MG63 (cell line): ENCODE results near the gene P2RY8. TPM values are rescaled to one million over a fixed set of nuclear protein-coding genes. Genes with fewer than 3 reads are reported as not detected.
"Not testable (repeated sequence)": the region's sequence is repeated elsewhere in the genome, so short reads cannot be mapped to it uniquely, and the experiment has no call there.

Experiments used
- DNase-seq: peaks from one replicate; pipeline ENCODE4 v3.0.0-alpha.2; 2020
- H3K27me3 ChIP-seq: fragments of 250-450 bp; sonication (Bioruptor Pico); 2 replicates; pipeline ENCODE4 v1.5.1; 2020; ENCODE audit warnings: mild to moderate bottlenecking, moderate library complexity
- H3K36me3 ChIP-seq: fragments of 250-450 bp; sonication (Bioruptor Pico); 2 replicates; pipeline ENCODE4 v1.5.1; 2020; ENCODE audit warnings: mild to moderate bottlenecking, moderate library complexity
- H3K4me3 ChIP-seq: fragments of 250-450 bp; sonication (Bioruptor Pico); 2 replicates; pipeline ENCODE4 v1.5.1; 2020; ENCODE audit warnings: mild to moderate bottlenecking, moderate library complexity
- H3K9me3 ChIP-seq: fragments of 250-450 bp; sonication (Bioruptor Pico); 2 replicates; pipeline ENCODE4 v1.5.1; 2020; ENCODE audit warnings: mild to moderate bottlenecking, moderate library complexity
- total RNA-seq: library from RNA; depleted of rRNA; stranded (reverse); fragments of >200 nt; shearing (Covaris generic); gene quantifications from 2 replicates; pipeline ENCODE4 v1.2.3, GENCODE V29; 2014; ENCODE audit warnings: low replicate concordance; rRNA removed

Gene P2RY8, protein sequence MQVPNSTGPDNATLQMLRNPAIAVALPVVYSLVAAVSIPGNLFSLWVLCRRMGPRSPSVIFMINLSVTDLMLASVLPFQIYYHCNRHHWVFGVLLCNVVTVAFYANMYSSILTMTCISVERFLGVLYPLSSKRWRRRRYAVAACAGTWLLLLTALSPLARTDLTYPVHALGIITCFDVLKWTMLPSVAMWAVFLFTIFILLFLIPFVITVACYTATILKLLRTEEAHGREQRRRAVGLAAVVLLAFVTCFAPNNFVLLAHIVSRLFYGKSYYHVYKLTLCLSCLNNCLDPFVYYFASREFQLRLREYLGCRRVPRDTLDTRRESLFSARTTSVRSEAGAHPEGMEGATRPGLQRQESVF
- total RNA-seq, result not detected in 2 replicates

DNA sequence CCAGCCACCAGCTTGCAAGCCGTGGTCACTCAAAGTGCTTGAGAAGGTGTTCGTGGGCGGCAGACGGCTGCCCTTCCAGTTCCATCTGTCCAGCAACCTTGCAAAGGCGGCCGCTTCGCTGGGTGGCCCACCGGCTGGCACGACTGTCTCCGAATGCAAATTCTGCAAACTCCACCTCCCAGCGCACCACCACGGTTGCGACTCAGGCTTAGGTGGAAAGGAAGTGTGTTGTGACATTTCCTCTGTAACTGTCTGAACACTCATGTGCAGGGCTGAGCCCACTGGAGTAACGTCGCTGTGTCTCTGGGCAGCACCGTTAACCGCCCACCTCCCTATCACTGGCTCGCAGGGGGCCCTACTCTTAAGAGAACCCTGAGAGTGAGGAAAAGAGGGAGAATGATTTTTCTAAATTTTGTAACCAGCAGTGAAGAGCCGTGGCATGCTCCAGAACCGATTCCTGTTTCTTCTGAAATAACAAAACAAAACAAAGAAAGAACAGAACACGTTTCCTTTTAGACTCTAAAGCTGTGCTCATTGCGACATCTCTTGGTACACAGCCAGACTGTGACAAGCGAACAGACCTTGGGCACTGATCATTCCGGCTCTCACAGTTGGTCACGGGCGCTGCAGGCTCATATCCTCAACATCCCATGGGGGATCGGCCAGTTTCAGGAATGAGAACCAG lies at the start of gene P2RY8:
TSS of gene P2RY8 (minus strand) at position 155 of the 685 bp plus-strand sequence. CDS start 70,627 bp downstream, outside the sequence.
- H3K4me3 ChIP-seq, result no peak within 1 kb of the TSS

GRCh38 chrX:1584237-1585011 lies 47.4 kb upstream of the P2RY8 start:
- DNase-seq, result no peak
- no peaks in the 10 kb centered on the region for H3K27me3 ChIP-seq

More for the DNA sequence above, at the start of gene P2RY8:
- Histone ChIP-seq H3K9me3 (no peaks in the 10 kb centered on the region), H3K36me3 (no peaks in the 10 kb centered on the region), H3K27me3 (0 out of 2 replicates have a peak, but pooled peaks cover 2% of the 10 kb centered on the region)
- peak; percentile 31 for DNase-seq

GRCh38 chrX:1582686-1583437 lies 45.9 kb upstream of the P2RY8 start:
- Histone ChIP-seq H3K27me3 (peaks cover 2% of the 10 kb centered on the region), H3K4me3 (no peak overlapping the region)
- peak; percentile 79 for DNase-seq

More at GRCh38 chrX:1584237-1585011, 47.4 kb upstream of the P2RY8 start:
- H3K36me3 ChIP-seq, result no peaks in the 10 kb centered on the region
- no peaks in the 10 kb centered on the region; the same call in 1 of the 2 replicates for H3K9me3 ChIP-seq
- H3K4me3 ChIP-seq, result no peak overlapping the region

DNA sequence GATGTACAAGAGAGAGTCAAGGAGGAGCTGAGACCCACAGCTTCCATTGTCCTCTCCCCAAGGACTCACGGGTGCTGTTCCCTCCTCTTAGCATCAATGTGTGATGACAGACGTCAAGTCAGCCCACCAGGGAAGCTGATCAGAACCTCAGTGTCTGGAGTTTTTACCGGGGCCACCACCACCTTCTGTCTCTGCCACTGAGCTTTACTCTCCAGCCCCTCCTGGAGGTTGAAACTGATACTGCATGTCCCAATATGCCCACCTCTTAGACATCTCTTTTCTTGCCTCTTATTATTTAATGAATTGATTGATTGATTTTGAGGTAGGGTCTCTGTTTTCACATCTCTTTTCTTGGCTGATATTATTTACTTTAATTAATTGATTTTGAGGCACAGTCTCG lies 44.1 kb upstream of the P2RY8 start:
- DNase-seq, result peak; percentile 54
- Histone ChIP-seq H3K4me3 (no peak overlapping the region), H3K36me3 (no peaks in the 10 kb centered on the region), H3K27me3 (peaks cover 3% of the 10 kb centered on the region), H3K9me3 (peaks cover under 1% of the 10 kb centered on the region; the same call in 1 of the 2 replicates)

More at GRCh38 chrX:1582686-1583437, 45.9 kb upstream of the P2RY8 start:
- H3K36me3 ChIP-seq, result no peaks in the 10 kb centered on the region
- no peaks in the 10 kb centered on the region; the same call in 1 of the 2 replicates for H3K9me3 ChIP-seq

GRCh38 chrX:1578511-1579173 lies 41.7 kb upstream of the P2RY8 start:
- Histone ChIP-seq H3K4me3 (no peak overlapping the region), H3K9me3 (peaks cover 7% of the 10 kb centered on the region), H3K27me3 (peaks cover 11% of the 10 kb centered on the region), H3K36me3 (no peaks in the 10 kb centered on the region)
- no peak for DNase-seq

DNA sequence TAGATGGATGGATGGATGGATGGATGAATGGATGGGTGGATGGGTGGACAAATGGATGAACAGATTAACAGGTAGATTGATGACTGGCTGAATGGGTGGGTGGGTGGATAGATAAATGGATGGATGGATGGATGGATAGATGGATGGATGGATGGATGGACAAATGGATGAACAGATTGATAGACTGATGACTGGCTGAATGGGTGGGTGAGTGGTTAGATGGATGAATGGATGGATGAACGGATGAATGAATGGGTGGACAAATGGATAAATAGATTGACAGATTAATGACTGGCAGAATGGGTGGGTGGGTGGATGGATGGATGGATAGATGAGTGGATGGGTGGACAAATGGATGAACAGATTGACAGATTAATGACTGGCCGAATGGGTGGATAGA lies 40.9 kb upstream of the P2RY8 start:
- no peak for DNase-seq
- no peak overlapping the region for H3K4me3 ChIP-seq
- H3K36me3 ChIP-seq, result no peaks in the 10 kb centered on the region
- peaks cover 7% of the 10 kb centered on the region for H3K9me3 ChIP-seq
- H3K27me3 ChIP-seq, result peaks cover 11% of the 10 kb centered on the region

GRCh38 chrX:1576201-1576992 lies 39.4 kb upstream of the P2RY8 start:
- Histone ChIP-seq H3K4me3 (no peak overlapping the region), H3K36me3 (no peaks in the 10 kb centered on the region), H3K27me3 (peaks cover 11% of the 10 kb centered on the region), H3K9me3 (peaks cover 7% of the 10 kb centered on the region)
- no peak for DNase-seq

DNA sequence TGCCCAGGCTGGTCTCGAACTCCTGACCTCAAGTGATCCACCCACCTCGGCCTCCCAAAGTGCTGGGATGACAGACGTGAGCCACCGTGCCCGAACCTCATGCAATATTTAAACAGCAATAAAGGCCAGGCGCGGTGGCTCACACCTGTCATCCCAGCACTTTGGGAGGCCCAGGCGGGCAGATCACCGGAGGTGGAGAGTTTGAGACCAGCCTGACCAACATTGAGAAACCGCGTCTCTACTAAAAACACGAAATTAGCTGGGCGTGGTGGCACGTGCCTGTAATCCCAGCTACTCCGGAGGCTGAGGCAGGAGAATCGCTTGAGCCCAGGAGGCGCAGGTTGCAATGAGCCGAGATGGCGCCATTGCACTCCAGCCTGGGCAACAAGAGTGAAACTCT lies 37.2 kb upstream of the P2RY8 start:
- H3K4me3 ChIP-seq, DNase-seq, H3K36me3 ChIP-seq: not testable (repeated sequence)

DNA sequence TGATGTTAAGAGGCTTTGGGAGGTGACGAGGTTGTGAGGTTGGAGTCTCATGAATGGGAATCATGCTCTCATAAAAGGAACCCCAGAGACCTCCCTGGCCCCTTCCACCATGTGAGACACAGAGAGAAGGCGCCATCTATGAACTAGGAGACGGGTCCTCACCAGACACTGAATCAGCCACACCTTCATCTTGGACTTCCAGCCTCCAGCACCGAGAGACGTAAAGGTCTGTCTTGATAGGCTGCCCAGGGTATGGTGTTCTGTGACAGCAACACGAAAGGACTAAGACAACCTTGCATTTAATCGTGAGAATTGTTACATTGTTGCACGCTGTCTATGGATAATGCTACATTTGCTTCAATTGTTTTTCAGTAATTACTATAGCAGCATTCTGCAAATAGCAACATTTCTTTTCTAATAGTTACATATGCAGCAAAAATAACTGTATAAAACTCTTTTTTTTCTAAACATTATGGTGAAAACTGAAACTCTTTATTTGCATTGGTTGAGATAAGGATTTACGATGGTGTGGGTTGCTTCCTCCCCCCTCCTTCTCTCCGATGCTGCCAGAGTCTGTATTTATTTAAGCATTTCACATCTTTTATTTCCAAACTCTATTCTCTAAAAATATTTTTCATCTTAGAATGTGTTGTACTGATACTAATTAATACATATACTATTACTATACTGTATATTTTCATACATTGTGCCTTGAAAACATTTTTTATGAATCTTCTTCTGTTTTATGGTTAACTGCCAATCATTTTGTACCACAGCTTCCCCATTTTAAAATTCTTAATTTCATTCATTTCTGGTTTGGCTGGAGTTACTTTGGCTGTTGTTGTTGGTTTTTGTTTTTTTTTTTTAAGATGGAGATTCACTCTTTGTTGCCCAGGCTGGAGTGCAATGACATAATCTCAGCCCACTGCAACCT lies 28.0 kb upstream of the P2RY8 start:
- Histone ChIP-seq H3K4me3 (no peak overlapping the region), H3K36me3 (no peaks in the 10 kb centered on the region), H3K9me3 (no peaks in the 10 kb centered on the region), H3K27me3 (peaks cover 29% of the 10 kb centered on the region)
- DNase-seq, result no peak

More for the DNA sequence above, 37.2 kb upstream of the P2RY8 start:
- not testable (repeated sequence) for H3K9me3 ChIP-seq
- peaks cover 11% of the 10 kb centered on the region for H3K27me3 ChIP-seq

DNA sequence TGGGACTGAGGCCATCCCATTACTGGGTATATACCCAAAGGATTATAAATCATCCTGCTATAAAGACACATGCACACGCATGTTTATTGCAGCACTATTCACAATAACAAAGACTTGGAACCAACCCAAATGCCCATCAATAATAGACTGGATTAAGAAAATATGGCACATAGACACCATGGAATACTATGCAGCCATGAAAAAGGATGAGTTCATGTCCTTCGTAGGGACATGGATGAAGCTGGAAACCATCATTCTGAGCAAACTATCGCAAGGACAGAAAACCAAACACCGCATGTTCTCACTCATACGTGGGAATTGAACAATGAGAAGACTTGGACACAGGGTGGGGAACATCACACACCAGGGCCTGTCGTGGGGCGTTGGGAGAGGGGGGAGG lies 27.1 kb upstream of the P2RY8 start:
- H3K27me3 ChIP-seq, result peaks cover 31% of the 10 kb centered on the region
- H3K36me3 ChIP-seq, H3K9me3 ChIP-seq, DNase-seq, H3K4me3 ChIP-seq: not testable (repeated sequence)

GRCh38 chrX:1561164-1561563 lies 24.2 kb upstream of the P2RY8 start:
- Histone ChIP-seq H3K4me3 (no peak overlapping the region), H3K36me3 (no peaks in the 10 kb centered on the region), H3K27me3 (peaks cover 44% of the 10 kb centered on the region), H3K9me3 (no peaks in the 10 kb centered on the region)
- no peak for DNase-seq

GRCh38 chrX:1558761-1559468 lies 21.9 kb upstream of the P2RY8 start:
- no peaks in the 10 kb centered on the region for H3K36me3 ChIP-seq
- peaks cover 6% of the 10 kb centered on the region for H3K9me3 ChIP-seq
- no peak overlapping the region for H3K4me3 ChIP-seq
- DNase-seq, result no peak
- peaks cover 55% of the 10 kb centered on the region for H3K27me3 ChIP-seq

GRCh38 chrX:1557442-1557841 lies 20.5 kb upstream of the P2RY8 start:
- H3K4me3 ChIP-seq, H3K36me3 ChIP-seq, DNase-seq: not testable (repeated sequence)
- Histone ChIP-seq H3K27me3 (peaks cover 58% of the 10 kb centered on the region), H3K9me3 (peaks cover 13% of the 10 kb centered on the region)

DNA sequence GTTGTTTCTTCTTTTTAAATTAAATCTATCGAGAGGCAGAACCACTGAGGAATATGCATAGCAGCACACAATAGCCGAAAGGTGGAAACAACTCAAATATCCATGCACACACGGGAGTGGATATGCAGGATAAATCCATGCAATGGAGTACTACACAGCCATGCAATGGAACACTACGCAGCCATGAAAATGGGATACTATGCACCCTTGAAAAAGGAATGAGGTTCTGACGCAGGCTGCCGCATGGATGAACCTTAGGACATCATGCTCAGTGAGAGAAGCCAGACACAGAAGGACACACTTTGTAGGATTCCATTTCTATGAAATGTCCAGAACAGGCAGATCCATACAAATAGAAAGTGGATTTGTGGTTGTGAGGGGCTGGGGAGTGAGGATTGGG lies 18.4 kb upstream of the P2RY8 start:
- no peak for DNase-seq
- peaks cover 13% of the 10 kb centered on the region for H3K9me3 ChIP-seq
- peaks cover 40% of the 10 kb centered on the region for H3K27me3 ChIP-seq
- H3K36me3 ChIP-seq, result no peaks in the 10 kb centered on the region
- H3K4me3 ChIP-seq, result no peak overlapping the region
